Measurements from ENCODE around the gene PHF23. TPM values are rescaled to one million over a fixed set of nuclear protein-coding genes. Genes with fewer than 3 reads are reported as not detected.

Gene PHF23
- total and polyA plus RNA-seq, 12 donors: 16.1 to 25.0 (median 22.6) TPM

DNA sequence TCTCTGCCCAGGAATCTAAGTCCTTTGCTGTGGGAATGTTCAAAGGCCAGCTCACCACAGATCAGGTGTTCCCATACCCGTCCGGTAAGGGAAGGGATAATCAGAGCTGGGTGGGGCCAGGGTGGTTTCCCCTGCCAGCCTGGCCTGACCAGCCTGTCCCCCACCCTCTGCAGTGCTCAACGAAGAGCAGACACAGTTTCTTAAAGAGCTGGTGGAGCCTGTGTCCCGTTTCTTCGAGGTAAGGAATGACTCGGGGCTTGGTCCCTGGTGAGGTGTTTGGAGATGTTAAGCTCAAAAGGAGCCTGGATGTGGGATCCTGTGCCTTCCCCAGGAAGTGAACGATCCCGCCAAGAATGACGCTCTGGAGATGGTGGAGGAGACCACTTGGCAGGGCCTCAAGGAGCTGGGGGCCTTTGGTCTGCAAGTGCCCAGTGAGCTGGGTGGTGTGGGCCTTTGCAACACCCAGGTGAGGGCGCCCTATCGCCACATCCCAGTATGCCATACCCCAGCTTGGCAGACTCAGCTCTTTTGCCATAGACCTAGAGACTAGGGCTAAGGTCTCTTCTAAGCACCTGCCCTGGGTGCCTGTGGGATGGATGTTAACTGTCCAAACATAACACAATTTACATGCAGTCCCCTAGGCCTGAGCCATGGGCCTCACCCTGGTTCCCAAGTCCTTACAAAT lies 18.5 kb downstream of the PHF23 start:
- H3K36me3 ChIP-seq: peaks cover 0 to 51% (median 11%) of the 10 kb centered on the region in 9 donors
- no peaks in the 10 kb centered on the region for H3K9me3 ChIP-seq
- intact Hi-C loops (cut with DNase I): no loop called here
- ATAC-seq (peak in 6 of 8 donors; percentile 2 to 18 (median 13)), DNase-seq (no peak)
- no peaks in the 10 kb centered on the region for H3K27me3 ChIP-seq
- peak in 6 of 9 donors; percentile 24 to 53 (median 44) for TF ChIP-seq CTCF (IDR thresholded peaks at IDR 0.05)
- WGBS, 2 donors: 27 to 28% methylated on average over 11 of the region's 11 CpGs
- peak overlapping the region; percentile 63 to 99 (median 88) for H3K4me3 ChIP-seq
- H3K4me1 ChIP-seq: peaks cover 16 to 86% (median 53%) of the 10 kb centered on the region in 9 donors
- H3K27ac ChIP-seq: peak overlapping the region; percentile 91 to 100 (median 98)

DNA sequence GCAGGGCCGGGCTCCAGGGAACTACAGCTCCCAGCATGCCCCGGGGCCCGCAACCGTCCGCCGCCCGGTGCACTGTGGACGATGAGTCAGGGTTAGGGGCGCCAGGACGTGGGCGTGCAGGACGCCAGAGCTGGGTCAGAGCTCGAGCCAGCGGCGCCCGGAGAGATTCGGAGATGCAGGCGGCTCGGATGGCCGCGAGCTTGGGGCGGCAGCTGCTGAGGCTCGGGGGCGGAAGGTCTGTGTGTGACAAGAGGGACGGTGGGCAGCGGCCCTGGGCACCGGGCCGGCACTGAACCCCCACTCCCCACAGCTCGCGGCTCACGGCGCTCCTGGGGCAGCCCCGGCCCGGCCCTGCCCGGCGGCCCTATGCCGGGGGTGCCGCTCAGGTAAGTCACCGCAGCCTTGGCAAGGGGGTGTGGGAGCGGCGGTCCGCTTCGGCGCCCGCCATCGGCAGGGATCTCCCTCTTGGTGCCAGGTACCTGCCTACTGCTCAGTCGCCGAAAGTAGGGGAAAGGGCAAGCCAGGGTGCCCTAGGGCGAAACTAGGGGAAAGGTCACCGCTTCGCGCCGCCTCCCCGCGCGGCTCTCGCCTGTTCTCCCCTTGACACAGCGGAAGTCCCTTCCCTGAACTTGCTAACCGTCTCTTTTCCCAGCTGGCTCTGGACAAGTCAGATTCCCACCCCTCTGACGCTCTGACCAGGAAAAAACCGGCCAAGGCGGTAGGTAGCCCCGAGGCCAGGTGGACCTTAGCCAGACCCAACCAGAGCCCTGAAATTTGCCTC lies 19.3 kb downstream of the PHF23 start, which contains the start of the genes ACADVL and DLG4:
Gene ACADVL, plus strand, starts transcription at position 127 of the 781 bp plus-strand sequence. Its CDS starts 47 bp downstream, at position 174.
Gene DLG4, minus strand, starts transcription at position 25 of the 781 bp plus-strand sequence.
- ATAC-seq (peak; percentile 82 to 89 (median 86)), DNase-seq (peak; percentile 91 to 94)
- Histone ChIP-seq H3K4me1 (peaks cover 16 to 86% (median 60%) of the 10 kb centered on the region in 9 donors), H3K36me3 (peaks cover 0 to 43% (median 11%) of the 10 kb centered on the region in 9 donors), H3K27me3 (no peaks in the 10 kb centered on the region), H3K4me3 (peak within 1 kb of the TSS; percentile 63 to 99 (median 88)), H3K27ac (peak within 1 kb of the TSS; percentile 91 to 100 (median 98)), H3K9me3 (no peaks in the 10 kb centered on the region)
- TF ChIP-seq CTCF (IDR thresholded peaks at IDR 0.05): no peak
- 0% methylated on average over 55 to 63 of the region's 63 CpGs for WGBS, 2 donors
- intact Hi-C loops (cut with DNase I): loop anchor here in 1 of 10 donors (2.0 kb wide), 1 partner anchor 19 kb away; the partner anchor contains the start of gene PHF23

DNA sequence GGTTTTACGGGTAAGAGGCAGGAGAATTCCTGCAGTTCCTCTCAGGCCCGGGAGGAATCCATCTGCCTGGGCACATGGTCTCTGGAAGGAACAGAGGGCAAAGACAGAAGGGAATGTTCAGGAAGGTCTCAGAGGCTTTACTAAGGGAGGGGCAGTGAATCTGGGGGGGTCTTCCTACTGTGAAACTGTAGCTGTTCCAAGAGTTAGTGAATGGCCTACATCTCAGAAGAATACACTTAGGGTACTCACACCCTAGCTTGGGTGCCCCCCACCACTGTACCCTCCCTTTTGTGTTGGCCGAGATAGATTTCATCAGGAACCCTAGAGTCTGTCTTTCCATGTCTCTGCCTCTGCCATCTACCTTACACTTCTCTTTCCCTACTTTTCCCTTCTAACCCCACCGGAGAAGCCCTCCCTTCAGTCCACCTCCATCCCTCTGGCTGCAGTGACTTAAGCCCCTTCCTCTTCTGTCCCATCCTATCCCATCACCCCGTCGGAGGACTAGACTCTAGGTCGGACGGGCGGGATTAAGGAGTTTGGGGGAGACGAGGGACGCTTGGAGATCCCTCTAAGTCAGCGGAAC lies 19.9 kb downstream of the PHF23 start:
- Histone ChIP-seq H3K36me3 (peaks cover 0 to 36% (median 9%) of the 10 kb centered on the region in 9 donors), H3K27me3 (no peaks in the 10 kb centered on the region), H3K4me1 (peaks cover 16 to 80% (median 63%) of the 10 kb centered on the region in 9 donors), H3K27ac (peak overlapping the region; percentile 91 to 100 (median 98)), H3K4me3 (peak overlapping the region; percentile 63 to 99 (median 88)), H3K9me3 (no peaks in the 10 kb centered on the region)
- no peak for TF ChIP-seq CTCF (IDR thresholded peaks at IDR 0.05)
- intact Hi-C loops (cut with DNase I): loop anchor here in 1 of 10 donors (2.0 kb wide), 1 partner anchor 19 kb away; the partner anchor contains the start of gene PHF23
- whole genome bisulfite sequencing, 2 donors: 18 to 19% methylated on average over 12 of the region's 12 CpGs
- DNase-seq (no peak), ATAC-seq (no peak)

DNA sequence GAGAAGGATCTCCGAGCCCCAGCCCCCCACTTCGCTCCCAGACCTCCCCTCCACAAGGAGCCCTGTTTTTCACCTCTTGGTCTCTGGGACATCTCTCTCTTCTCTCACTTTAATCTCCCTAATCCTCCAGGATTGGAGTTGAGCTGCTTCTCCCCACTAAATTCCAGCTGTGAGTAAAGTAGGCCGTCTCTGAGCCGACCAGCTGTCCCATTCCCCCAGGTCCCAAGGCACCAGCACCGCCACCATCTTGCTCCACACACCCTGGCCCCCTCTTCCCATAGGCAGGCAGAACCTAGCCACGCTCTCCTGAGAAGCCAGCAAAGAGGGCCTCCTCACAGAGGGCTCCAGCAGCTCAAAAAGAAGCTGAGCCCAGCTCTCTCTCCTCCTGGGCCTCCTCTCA lies 20.5 kb downstream of the PHF23 start:
- ATAC-seq (no peak), DNase-seq (no peak)
- no peak for TF ChIP-seq CTCF (IDR thresholded peaks at IDR 0.05)
- Histone ChIP-seq H3K36me3 (peaks cover 0 to 31% (median 4%) of the 10 kb centered on the region in 9 donors), H3K4me3 (no peak overlapping the region), H3K9me3 (no peaks in the 10 kb centered on the region), H3K4me1 (peaks cover 19 to 78% (median 65%) of the 10 kb centered on the region in 9 donors), H3K27ac (peak overlapping the region in 8 of 10 donors; percentile 67 to 100 (median 98)), H3K27me3 (no peaks in the 10 kb centered on the region)
- WGBS, 2 donors: 63 to 65% methylated on average over 6 of the region's 6 CpGs
- intact Hi-C loops (cut with DNase I): loop anchor here in 1 of 10 donors (2.0 kb wide), 1 partner anchor 20 kb away; the partner anchor contains the start of gene PHF23

Data from heart right ventricle (tissue), 16 donors.